ENCODE results near the gene VANGL1.

Gene VANGL1

DNA sequence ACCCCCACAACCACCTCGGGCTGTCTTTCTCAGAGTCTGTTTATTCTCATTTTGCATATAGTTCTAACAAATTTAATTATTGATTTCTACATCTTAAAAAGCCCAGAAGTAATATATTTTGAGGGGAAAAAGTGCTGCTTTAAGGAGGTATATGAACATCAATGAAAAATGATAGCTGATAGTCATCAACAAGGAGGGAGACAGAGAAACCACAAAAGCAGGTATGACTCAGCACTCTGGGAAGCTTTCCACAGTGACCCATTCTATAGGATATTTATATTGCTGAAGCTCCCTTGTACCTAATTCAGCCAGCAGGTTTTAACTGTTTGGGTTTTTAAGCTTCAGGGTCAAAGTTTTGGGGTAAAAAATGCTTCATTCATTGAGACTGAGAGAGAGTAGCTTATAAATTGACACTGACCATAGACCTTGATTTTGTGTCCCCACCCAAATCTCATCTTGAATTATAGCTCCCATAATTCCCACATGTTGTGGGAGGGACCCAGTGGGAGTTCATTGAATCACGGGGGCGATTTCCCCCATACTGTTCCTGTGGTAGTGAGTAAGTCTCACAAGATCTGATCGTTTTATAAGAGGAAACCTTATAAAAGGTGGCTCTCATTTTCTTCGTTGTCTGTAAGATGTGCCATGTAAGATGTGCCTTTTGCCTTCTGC lies 27.4 kb downstream of the VANGL1 start:
- DNase-seq = peak; percentile 85

DNA sequence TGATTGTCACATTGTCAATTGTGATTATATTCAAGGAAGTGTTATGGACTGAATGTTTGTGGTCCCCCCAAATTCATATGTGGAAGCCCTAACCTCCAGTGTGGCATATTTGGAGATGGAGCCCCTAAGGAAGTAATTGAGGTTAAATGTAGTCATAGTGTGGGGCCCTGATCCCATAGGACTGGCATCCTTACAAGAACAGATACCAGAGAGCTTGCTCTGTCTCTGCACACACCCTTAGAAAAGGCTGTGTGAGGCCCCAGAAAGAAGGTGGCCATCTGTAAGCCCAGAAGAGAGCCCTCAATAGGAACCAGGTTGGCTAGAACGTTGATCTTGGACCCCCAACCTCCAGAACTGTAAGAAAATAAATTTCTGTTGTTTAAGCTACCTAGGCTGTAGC lies 28.1 kb downstream of the VANGL1 start:
- DNase-seq = no peak

DNA sequence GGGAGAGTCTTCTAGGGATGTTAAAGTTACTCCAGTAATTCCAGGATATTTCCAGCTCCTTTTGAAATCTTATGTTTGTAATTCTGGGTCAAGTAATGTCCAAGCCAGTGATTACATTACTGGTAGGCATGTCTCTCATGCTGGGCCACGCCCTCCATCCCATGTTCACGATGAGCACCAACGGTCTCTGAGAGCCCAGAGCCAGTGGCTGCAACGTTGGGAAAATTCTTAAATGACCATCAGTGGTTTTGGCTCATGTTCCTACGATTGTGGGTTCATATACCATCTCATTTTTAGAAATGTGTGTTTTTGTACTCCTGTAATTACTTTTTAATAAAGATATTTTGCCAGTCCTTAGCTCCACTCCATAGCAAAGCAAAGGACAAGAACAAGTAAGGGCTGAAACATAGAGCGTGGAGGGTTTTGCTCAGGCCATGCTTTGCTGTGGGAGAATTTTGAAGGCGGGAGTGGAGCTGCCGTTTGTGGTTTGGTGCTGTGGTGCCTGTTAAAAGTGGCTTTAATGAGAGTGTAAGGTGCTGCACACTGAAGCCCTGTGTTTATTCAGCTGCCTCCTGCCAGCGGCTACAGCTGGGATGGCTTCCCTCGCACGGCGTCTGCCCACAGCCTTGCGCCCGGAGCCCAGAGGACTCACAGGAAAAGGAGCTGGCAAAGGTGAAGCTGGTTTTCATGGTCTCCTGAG lies 28.9 kb downstream of the VANGL1 start:
- DNase-seq = no peak

DNA sequence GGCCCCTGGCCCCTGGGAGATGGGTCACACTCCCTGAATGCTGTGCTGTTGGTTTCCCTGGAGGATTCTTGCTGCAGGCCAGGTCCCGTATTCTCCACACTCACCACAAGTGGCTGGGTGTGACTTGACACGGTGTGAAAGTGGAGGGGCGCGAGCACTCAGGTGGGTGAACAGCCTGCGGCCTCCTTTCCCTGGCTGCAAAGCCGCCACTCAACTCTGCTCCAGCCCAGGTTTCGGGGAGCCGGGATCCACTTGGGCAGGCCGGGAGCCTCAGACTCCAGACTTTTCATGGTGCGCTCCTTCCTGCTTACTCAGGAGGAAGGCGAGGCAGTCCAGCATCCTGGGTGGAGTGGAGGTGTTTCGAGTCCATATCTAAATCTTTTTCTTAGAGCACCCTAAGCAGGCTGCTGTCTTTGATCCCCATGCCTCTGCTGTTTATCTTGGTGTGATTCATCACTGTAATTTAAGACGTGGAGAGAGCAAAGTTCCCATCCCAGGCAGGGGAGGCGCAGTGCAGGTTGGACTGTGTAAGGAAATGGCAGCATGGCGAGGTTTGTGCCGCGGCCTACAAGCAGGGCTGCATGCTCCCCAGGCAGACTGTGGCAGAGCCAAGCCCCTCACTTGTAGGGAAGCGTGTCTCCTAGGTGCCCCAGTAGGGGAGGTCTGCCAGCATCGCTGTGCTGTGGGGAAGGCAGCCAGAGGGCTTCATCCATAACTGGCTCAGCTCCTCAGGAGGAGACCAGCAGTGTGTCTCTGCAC lies 29.6 kb downstream of the VANGL1 start:
- DNase-seq = peak; percentile 17

DNA sequence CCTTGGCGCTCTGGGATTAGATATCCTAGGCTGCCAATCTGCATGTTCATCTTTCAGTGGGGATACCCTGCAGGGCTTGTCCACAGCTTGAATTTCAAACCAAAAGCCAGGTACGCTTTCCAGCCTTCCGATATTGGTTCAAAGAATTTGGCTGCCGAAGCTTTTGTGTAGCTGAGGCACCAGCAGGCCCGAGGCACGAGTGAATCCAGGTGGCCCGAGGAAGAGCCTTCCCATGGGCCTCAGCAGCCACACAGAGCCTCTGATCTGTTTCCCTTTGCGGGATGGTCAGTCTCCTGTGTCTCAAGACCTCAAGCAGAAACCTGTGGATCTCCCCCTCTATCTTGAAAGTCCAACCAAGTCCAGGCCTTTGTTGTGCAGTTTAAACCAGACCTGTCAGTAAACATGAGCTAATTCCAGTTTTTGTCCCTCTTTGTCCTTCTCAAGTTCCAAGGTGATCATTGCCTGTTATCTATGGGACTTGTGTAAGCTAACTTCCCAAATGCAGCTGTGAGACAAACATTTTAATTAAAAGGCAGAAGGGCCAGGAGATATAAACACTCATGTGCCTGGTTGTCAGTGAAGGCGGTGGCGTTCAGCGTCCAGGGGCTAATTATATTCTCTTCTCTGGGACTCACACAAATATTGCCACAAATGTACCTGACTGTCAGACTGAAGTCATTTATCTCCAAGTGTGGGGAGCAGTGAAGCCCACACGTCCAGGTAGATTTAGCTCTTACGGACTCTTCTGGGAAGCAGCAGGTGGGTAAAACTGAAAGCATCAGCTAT lies 30.6 kb downstream of the VANGL1 start:
- DNase-seq = no peak

DNA sequence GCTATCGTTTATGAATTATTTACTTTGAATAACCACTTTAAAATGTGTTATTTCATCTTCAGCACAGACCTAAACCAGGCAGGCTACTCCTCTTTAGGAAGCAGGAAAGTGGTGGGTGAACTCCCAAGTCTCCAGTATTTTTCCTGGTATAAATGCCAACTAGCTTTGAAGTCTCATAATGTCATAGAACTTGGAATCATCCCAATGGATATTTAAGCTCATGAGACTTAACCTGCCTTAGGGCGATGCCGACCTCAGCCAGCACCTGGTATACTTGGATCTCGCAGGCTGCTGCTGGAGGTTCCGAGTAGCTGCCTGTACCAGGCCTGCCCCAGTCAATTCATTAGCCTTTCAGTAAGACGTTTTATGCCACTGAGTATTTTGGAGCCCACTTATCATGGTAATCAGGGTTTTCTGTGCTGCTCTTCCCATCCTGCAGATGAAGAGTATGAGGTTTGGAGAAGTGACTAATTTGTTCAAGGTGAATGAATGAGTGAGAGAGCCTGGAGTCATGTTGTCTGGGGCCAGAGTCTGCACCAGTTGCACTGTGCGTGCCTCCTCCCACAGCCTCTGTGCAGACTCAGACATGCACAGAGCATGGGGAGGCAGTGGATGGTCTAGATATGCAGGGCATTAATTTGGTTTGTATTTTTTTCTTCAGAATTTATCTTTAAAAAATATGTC lies 34.9 kb downstream of the VANGL1 start:
- no peak for DNase-seq

DNA sequence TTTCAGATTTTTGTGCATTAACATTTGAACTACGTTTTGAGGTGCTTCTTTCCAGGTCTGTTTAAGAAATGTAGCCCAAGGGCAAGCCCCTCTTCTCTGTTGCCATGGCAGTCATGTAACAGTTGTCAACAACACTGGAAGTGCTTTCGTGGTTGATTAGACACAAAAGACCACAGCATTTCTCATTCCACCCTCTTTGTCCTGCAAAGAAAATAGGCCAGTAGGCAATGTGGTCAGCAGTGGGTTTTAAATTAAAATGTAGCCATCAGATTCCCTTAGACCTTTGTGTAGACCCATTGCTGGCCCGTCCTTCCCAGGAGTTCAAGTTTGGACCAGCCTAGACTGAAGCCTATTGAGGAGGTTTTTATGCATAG lies 35.4 kb downstream of the VANGL1 start:
- peak; percentile 19 for DNase-seq

DNA sequence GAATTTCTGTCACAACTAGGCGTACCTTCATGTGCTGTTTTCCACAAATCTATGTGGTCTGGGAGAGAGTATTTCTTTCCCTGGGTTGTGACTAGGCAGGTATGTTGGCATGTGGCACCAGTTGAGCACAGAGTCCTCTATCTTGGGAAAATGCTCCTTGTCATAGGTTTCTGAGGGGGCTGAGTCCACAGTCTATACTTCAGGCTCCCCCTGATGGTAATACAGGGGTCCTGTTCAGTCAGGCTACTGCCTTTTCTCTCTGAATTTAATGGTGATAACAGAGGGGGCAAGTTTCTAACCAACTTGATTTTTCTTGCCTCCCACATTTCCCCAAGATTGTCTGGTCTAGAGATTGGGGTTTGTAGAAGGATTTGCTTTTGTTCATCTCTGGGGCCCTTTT lies 35.8 kb downstream of the VANGL1 start:
- DNase-seq = no peak

DNA sequence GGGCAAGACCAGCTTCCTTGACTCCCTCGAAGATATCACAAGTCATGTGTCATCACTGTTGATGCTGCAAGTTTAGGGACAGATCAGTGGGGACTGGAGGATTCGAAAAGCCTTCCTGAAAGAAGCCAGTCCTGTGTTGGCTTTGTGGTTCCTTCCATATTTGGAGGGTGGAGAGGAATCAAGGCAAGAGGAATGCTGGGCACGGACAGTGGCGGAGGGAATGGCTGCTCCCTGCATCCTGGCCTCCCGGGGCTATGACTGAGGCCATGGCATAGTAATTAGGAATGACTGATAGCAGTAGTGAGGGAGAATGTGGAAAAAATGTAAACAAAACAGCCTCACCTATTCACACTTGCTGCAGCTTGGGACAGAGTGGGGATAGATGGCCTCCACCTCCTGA lies 36.4 kb downstream of the VANGL1 start:
- peak; percentile 9 for DNase-seq

DNA sequence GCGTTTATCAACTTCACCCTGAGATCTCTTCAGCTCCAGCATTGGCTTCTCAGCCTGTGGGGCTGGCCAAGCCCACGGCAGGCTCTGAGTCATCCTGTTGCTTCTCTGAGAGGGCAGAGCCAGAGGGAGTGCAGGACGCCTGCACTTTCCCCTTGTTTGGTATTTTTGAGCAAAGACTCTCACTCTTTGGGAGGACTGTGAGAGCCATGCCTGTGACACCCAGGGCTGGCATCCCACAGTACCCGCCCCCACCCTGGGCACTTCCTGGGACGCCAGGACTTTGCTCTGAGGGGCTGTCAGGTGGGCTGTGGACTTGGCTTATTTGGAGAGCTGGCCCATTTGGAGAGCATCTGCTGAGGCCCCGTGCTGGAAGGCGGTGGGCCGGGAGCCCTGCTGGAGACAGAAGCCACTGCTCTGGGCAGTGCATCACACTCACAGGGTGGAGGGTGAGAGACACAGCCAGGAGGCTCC lies 37.4 kb downstream of the VANGL1 start:
- DNase-seq = peak; percentile 75

DNA sequence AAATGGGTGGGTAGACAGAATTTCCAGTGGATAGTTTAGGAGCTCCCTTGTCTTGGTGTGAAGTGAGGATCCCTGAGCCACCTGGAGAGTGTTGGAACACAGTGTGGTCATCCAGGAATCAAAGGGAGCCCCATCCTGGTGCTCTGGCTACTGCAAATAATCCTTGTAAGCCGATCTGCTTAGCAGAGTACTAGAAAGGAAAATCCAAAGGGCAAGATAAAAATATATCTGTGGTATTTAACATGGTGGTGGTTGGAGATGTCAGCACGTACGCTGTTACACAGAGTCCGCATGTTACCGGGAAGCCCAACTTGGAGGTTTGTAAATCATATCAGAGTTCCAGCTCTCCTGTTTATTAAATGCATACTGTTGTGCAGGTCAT lies 39.0 kb downstream of the VANGL1 start:
- no peak for DNase-seq

DNA sequence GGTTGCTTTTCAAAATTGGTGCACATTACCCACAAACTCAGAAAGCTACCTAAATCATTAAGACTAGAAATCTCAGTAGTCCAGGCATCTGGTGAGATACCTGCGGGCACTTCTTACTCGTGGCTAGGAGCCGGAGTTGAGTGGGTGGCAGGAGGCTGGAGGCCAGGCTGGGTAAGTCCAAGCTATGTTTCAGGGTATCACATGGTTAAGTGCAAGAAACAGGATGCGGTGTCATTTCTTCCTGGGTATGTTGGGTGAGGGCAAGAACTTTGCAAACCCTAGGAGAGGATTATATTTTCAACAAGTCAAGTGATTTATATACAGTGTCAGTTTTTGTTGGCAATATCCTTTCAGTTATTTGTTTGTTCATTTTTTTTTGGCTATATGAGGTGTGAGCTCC lies 41.0 kb downstream of the VANGL1 start:
- no peak for DNase-seq

DNA sequence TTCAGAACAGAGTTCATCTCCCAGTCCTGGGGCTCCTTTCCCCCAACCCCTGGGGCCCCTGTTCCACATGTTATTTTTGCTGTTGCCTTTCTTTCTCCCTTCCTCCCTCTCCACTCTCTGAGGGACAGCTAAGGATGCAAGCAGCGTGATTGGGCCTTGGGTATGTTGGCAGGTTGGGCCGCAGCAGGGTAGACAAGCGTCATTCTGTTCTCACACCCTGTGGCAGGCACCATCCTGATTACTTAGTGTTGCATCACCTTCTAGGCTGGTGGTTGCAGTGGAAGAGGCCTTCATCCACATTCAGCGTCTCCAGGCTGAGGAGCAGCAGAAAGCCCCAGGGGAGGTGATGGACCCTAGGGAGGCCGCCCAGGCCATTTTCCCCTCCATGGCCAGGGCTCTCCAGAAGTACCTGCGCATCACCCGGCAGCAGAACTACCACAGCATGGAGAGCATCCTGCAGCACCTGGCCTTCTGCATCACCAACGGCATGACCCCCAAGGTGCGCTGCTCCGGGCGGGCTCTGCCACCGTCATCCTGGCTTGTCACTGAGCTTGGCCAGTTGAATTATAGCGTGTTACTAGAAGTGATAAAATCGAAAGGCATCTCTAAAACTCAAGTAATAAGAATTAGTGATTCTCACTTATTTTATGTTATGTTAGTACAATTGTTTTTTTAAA lies 43.4 kb downstream of the VANGL1 start:
- no peak for DNase-seq

DNA sequence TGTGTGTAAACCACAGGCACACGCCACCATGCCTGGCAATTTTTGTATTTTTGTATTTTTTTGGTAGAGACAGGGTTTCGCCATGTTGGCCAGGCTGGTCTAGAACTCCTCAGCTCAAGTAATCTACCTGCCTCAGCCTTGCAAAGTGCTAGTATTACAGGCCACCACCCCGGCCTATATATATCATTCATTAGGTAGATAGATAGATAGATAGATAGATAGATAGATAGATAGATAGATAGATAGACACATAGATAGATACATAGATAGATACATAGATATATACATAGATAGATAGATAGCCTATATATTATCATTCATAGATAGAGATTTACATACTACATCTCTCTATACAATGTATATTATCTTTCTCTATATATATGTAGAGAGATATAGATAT lies 46.0 kb downstream of the VANGL1 start:
- no peak for DNase-seq

DNA sequence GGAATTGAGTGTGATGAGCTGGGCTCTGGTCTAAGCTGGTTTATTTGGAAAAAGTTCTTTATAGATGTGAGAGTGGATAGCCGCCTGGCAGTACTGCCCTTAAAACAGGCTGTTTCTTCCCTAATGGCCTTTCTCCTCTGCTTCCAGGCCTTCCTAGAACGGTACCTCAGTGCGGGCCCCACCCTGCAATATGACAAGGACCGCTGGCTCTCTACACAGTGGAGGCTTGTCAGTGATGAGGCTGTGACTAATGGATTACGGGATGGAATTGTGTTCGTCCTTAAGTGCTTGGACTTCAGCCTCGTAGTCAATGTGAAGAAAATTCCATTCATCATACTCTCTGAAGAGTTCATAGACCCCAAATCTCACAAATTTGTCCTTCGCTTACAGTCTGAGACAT lies 49.2 kb downstream of the VANGL1 start:
- no peak for DNase-seq

DNA sequence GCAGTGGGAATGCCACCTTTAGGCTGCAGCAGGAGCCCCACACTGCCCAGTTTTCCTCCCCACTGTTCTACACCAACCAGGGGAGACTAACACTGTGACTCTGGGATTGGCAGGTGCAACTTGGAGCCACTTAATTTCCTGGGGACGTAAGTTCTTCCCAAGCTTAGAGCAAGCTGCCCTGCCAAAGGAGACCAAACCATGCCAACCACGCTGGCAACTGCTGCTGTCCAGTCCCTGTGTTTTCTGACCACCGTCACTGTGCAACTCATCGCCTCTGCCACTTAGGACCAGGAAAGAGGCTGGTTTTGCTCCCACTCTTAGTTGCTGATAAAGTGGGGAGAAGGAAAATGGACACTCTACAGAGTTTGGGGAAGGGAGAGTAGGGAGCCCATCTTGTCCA lies 50.5 kb downstream of the VANGL1 start:
- no peak for DNase-seq

DNA sequence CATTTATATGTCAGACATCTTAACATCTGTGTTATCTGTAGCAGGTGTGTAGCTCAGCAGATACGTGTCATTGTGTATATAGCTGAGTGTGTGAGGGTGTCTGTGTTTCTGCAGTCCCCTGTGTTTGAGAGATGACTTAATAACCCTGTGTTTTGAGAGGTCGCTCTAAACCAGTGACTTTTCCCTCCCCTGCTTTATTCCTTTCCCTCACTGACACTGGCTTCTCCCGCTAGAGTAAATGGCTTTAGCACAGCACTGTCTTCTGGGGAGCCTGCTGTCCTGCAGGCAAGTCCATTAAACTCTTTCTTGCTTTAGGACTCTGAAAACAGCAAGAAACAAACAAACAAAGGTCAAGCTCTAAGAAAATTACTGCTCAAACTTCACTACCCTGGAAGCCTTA lies 53.0 kb downstream of the VANGL1 start:
- DNase-seq = no peak

DNA sequence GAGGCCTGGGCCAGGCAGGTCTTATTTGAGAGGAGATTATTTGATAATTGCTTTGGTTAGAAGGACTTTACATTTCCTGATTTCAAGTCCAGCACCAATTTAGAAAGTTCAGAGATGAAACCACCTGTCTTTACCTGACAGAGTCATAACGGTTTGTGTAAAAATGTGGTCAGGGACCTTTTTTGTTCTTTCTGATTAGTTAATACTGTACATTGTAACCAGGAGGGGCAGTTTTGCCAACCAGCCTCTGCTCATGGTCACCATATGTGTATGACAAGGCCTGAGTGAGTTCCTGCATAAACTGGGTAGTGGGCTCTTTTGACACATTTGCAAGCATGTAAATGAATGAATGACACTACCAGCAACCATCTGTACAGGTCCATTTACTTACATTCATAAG lies 55.8 kb downstream of the VANGL1 start:
- DNase-seq = no peak

DNA sequence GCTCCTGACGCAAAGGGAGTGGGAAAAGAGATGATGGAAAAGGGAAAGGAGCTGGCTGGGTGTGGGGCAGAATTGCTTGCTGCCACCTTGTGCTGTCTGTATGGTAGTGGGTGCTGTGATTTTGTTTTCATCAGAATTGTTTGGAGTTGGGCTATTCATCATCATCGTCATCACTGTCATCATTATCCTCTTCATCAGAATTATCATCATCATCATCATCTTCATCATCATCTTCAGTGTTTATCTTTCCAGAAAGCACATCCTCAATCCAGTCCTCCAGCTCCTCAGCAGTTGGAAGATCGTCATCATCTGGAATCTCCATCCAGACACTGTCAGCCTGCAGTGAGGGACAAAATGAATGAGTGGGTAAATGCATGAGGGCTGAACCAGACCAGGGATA lies 59.3 kb downstream of the VANGL1 start:
- no peak for DNase-seq

DNA sequence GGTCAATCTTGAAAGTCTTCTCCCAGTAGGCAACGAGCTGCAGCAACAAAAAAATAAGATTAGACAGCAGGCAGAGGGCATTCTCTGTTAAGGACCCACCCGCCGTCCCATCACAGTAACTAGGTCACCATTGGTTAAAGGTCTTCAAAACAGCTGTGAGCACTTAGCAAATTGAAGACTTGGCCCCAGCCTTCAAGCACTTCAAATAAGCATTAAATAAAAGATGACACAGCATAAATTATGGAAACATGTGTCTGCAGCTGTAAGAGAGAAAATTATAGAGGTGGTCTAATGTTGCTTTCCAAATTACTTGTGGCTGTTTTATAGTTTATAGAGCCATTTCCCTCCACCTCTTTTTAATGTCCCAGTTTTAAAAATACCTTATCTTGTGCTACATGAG lies 61.2 kb downstream of the VANGL1 start:
- DNase-seq = no peak

DNA sequence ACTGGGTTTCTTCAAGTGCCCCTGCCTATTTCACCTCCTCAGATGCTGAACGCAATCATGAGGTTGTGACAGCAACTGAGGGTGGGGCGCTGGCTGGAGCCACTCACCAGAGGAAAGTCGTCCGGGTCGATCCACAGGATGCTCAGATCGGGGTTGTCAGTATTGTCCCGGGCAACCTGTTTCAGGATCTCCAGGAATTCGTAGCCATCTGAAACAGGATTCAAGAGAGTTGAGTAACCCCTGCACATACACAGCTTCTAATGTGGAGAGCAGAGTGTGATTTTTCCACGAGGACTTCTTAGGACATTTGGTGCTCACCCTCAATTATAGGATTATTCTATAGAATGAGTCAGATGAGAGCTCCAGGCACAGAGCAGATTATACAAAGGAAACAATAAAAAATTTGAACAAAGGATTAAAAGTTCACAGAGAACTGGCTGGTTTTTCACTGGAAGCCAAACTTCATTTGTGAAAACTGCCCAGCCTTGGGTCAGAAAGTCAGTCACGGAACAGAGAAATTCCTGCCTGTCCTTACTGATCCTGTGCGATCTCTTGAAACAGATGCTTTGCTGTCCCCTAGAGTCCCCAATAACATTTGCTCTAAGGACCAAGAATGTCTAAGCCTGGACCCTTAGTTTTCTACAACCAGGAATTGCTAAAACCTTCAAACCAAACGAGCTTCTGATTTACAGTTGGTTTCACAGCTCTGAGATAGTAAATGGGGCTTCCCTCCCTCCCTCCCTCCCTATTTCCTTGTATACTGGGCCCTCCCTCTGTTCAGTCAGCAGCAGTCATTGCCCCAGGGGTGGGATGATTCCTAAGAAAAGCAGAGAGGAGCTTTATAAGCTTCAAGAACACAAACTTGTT lies 63.5 kb downstream of the VANGL1 start:
- DNase-seq = peak; percentile 9
